Amygdala (tissue), 56 donors: ENCODE results near the gene PPP1R14D.

Experiments used
- DNase-seq, 56 donors: peaks; one replicate each; lab custom pipeline; 2025; lab: John Stamatoyannopoulos, UW

Gene PPP1R14D

GRCh38 chr15:40853241-40853890, 24.9 kb upstream of the PPP1R14D start:
- DNase-seq: no peak

GRCh38 chr15:40852529-40852928, 24.0 kb upstream of the PPP1R14D start:
- no peak for DNase-seq

DNA sequence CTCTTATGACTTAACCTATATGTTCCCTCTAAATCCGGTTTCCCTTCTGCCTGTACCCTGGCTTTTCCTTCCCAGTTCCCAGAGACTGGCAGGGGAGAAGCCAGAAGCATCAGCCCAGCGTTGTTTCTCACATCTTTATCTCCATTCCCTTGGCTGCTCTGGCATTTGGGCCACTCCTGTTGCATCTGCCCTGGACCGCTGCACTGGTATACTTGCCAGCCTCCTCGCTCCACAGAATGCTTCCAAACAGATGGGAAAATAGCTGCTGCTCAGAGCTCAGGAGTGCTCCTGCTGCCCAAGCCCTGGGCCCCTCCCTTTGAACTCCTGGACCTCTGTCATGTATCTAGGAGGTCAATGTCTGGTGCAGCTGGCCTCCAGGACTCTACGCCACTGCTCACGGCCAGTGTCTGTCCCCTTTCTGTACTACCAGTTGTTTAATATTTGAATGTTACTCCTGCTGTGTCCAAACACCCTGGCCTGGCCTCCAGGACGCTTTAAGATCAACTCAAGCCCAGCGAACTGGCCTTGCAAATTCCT, 22.1 kb upstream of the PPP1R14D start:
- no peak for DNase-seq

DNA sequence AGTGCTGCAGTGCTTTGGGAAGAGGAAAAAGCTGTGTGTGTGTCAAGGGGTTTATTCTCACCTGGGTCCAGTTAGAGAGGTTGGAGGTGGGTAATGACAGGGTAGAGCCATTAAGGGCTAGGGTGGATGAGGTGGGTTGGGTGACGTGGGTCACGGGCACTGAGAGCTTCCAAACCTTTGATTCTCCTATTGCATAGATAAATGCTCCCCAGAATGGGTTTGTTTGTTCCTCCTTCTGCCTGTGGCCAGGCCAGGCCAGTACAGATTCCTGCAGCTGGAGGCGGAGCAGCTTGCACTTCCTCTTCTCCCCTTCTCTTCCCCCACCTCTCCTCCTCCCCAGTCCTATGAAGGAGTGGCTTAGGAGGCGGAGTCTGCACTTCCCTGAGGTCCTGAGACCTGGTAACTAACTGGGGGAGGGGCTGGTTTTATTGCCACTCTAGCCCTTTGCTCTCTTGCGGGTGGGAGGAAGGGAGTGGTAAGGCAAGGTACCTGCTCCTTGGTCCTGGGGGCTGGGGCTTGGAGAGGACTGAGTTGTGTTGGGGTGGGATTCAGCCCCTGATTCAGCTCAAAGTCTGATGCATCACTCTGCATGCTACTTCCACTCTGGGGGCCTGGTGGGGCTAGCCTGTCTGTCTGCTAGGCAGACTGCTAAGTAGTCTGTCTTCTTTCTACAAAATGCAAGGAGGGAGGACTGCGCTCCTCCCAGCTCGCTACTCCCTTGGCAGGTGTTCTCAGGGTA, 18.9 kb upstream of the PPP1R14D start:
- DNase-seq: peak in 17 of 56 donors; percentile 3 to 52 (median 16)

DNA sequence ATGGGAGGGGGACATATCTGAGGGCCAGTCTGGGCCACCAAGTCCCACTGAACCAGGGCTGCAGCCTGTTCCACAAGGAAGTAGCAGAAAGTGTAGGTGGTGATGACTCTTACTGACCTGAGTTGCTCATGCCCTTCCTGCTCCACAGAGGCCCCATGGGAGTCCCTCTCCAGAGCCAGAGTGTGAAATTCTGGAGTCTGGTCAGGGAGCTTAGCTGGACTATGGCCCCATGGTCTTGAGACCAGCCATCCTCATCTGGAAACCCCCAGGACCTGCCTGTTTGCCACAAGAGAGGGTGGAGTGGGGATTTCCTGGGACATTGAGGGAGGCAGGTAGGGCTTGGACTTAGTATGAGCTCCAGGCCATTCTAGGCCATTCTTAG, 18.3 kb upstream of the PPP1R14D start:
- no peak for DNase-seq

DNA sequence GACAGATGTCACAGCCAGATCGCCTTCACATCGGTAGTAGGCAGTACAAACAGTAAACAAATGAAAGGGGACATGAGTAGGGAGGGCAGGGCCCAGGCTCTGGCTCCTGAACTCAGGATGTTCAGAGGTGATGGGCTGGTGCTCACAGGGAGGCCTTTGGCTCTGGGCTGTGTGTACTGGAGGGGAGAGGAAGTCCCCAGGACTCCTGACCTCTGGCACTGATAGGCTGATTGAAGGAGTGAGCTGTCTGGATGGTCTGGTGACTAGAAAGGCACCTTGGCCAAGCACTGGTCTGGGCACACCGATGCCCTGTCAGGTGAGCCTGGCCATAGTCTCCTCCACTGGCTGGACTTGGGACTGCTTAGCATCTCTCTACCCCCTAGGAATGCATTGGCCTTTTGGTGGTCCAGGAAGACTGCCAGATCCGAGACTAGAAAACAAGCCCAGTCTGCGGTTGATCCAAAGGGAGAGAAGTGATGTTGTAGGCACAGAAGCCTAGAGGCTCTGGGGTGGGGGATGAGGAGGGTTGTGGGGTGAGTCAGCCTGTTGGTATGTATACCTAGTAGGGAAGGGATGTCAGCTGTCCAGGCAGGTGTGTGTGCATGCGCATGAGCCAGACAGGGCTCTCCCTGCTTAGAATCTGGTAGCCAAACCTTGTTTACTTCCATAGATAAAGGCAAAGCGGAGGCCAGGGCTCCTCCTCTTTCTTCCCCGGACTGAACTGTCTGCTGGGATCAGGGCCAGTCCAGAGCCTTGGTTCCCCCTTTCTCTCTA, 17.2 kb upstream of the PPP1R14D start:
- no peak for DNase-seq

DNA sequence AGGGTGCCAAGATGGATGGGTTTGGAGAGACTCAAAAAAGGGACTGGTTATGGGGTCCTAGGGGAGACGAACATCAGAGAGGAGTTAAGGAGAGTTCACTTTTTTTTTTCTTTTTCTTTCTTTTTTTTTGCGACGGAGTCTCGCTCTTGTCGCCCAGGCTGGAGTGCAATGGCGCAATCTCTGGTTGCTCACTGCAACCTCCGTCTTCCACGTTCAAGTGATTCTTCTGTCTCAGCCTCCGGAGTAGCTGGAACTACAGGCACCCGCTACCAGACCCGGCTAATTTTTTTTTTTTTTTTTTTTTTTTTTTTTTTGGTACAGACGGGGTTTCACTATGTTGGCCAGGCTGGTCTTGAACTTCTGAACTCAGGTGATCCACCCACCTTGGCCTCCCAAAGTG, 16.5 kb upstream of the PPP1R14D start:
- no peak for DNase-seq

GRCh38 chr15:40844696-40845030, 16.2 kb upstream of the PPP1R14D start:
- no peak for DNase-seq

DNA sequence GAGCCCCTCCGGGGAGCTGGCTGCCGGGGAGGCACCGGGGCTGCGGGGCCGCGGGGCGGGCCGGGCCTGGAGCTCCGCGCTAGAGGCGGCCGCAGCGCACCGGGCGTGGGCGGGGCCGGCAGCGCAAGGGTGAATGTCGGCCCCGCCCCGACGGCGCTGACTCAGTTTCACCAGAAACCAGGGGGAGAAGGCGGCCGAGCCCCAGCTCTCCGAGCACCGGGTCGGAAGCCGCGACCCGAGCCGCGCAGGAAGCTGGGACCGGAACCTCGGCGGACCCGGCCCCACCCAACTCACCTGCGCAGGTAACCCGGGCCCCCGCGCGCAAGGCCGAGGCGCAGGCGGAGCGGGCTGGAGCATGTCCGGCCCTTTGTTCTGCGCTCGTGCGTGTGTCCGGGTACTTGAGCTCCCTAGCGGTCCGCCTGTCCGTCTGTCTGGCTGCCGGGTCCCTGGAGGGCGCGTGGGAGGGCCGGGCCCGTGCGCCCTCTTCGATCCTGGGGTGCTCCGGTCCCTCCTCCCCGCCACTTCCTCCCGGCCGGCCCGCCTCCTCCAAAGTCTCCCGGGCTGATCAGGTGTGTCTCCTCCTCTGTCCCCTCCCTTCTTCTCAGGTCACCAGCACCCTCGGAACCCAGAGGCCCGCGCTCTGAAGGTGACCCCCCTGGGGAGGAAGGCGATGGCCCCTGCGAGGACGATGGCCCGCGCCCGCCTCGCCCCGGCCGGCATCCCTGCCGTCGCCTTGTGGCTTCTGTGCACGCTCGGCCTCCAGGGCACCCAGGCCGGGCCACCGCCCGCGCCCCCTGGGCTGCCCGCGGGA, 15.6 kb upstream of the PPP1R14D start, which contains the start of gene SPINT1:
Gene SPINT1 (plus strand): TSS at position 164 of the 811 bp plus-strand sequence. CDS start 507 bp downstream, at position 671.
- no peak for DNase-seq

GRCh38 chr15:40843261-40843884, 14.9 kb upstream of the PPP1R14D start:
- no peak for DNase-seq

GRCh38 chr15:40841741-40842140, 13.2 kb upstream of the PPP1R14D start:
- DNase-seq: no peak

GRCh38 chr15:40838756-40839155, 10.2 kb upstream of the PPP1R14D start:
- DNase-seq: no peak

GRCh38 chr15:40836020-40836419, 7.5 kb upstream of the PPP1R14D start:
- DNase-seq: no peak

DNA sequence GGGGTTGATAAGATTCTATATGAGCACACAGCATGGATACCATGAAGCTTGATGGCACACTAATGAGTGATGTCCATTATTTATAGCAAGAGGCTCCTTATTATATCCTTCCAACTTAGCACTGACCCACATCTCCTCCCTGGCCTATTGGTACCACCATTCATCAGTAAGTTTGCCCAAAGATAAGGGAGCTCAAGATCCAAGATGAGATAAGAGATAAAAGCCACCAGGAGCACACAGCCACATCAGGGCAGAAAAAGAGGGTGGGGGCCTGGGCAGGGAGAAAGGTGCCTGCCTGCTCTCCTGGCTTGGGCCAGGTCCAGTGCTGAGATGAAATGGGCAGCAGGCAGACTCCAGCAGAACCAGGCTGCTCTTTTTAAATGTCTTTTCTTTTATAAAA, 4.4 kb upstream of the PPP1R14D start:
- DNase-seq: no peak

DNA sequence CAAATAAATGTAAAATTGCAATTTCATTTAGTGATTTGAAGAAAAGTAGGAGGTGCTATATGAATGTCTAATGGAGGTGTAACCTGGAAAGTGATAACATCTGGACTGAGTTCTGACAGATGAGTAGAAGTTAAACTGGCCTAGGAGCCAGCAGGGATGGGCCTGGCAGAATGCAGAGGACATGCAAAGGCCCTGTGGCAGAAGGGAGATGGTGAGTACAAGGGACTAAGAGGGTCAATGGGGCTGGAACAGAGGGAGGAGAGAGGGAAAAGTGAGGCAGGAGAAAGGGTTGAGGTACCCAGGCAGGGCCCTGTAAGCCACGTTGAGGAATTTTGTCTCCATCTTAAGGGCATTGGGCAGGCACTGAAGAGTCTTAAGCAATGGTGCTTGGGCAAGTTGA, 3.4 kb upstream of the PPP1R14D start:
- no peak for DNase-seq

GRCh38 chr15:40830884-40831283, 2.4 kb upstream of the PPP1R14D start:
- no peak for DNase-seq

DNA sequence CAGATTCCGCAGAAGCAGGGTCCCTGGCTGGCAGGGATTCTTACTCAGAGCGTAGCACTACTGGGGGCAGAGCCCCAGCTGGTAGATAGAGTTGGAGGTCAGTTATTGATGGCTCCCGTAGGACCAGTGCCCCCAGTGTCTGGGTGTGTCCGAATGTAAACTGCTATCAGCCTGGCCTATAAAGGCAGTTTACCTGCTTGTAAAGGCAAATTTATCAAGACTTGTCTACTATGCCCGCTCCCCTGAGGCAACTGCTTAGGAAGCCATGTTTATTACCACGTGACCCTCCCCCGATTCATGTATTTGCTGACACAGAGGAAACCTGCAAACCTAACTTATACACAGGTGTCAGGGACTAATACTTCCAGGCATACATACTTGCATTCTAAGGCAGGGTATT, 607 bp upstream of the PPP1R14D start:
- DNase-seq: no peak

DNA sequence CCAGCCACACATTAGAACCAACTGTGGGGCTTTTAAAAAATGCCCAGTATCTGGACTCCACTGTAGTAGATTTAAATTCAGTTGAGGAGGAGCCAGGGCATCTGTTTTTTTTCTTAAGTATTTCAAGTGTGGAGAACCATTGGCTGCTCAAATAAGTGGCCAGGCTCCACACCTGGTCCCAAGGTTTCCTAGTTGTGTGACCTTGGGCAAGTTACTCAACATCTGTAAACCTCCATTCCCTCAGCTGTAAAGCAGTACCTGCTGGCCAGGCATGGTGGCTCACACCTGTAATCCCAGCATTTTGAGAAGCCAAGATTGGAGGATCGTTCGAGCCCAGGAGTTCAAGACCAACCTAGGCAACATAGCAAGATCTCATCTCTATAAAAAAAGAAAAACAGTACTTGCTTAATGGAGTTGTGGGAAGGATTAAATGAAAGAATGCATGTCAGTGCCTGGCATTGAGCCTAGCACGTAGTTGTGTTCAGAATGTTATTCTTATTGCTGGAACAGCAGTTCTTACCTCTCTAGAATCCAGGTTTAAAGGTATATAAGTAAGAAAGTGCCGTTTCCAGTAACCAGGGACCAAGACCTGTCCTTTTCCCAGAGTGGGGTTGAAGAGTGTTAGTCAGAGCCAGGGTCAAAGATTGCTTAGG, 2.0 kb downstream of the PPP1R14D start:
- DNase-seq: no peak

DNA sequence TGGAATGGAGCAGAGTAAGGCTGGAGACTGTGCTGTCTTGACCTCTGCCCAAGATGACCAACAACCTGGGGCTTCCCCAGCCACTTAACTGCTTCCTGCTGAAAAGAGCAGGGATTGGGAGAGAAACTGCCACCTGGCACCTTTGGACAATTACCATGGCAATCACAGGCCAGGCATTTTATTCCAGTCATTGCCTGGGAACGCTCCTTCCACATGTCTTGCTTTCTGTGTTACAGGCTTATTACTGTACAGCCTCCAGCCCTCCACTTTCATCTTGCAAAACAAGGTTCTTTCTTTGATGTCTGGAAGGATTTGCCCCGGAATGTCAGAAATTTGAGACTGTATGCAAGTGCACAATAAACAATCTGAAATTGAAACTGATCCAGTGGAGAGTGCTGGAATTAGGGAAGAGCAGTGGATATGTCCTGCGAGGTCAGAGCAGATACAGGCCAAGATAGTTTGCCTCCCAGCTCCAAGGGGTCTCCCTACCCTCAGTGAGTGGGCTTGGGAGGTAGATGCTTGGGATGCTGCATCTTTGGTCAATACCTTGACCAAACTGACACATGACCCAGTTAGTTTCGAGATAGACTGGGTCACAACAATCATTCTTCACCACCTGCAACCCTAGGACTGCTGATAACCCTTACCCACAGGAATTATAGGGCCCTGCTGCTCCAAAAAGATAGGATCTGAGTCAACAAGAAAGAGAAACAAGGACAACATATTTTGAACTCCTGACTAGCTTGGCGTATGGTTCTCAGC, 2.7 kb downstream of the PPP1R14D start:
- DNase-seq: no peak
